ENCODE results near the gene MRPS15. TPM values are rescaled to one million over a fixed set of nuclear protein-coding genes. Genes with fewer than 3 reads are reported as not detected.

The MRPS15 gene
- total RNA-seq, 1 experiment from 2014 or later = 140 TPM

DNA sequence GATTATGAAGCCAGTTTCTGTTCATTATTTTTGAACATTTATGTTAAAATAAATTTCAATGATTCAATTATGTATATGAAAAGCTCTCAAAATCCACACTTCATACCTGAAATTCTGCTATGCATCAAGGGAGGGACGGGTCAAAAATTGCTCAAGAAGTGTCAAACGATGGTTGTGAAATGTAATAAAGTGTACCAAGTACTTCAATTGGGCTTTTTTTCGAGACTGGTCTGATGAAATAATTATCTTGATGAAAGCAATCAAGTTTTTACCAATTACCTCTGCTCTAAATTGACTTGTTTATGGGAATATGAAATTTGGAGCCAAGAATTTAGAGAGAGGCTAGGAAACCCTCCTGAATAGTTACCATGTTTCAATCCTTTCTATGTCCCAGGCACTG is 21.8 kb downstream of the MRPS15 start:
- Histone ChIP-seq H3K9me3 (ENCODE audit: low read depth, low read length, poor library complexity, severe bottlenecking) (no peaks in the 10 kb centered on the region), H3K4me3 (ENCODE audit: low read depth, low read length, poor library complexity, severe bottlenecking) (no peak overlapping the region), H3K4me1 (ENCODE audit: insufficient read depth, low read length, poor library complexity, severe bottlenecking) (no peaks in the 10 kb centered on the region), H3K27ac (ENCODE audit: low read depth, low read length, poor library complexity, severe bottlenecking) (no peak overlapping the region), H3K36me3 (ENCODE audit: insufficient read depth, low read length, poor library complexity, severe bottlenecking) (no peaks in the 10 kb centered on the region), H3K27me3 (replicated peaks; ENCODE audit: insufficient read depth, low read depth, low read length, poor library complexity) (no peaks in the 10 kb centered on the region)
- intact Hi-C loops (cut with micrococcal nuclease; ENCODE audit: unreplicated experiment) = no loop called here
- BruUV-seq (replicated peaks) = no TSS peak
- CTCF ChIA-PET = no interaction called here
- TF ChIP-seq EZH2 (IDR thresholded peaks at IDR 0.05; ENCODE audit: borderline replicate concordance, low read depth, low read length, poor library complexity, severe bottlenecking) (no peak), CTCF (conservative IDR thresholded peaks at IDR 0.05; ENCODE audit: low read depth, low read length) (no peak)
- POLR2A ChIA-PET (ENCODE audit: low non-redundant PET) = no interaction called here
- DNase-seq (ENCODE audit: low spot score) = no peak

GRCh38 chr1:36440646-36441045 is 23.5 kb downstream of the MRPS15 start:
- intact Hi-C loops (cut with micrococcal nuclease; ENCODE audit: unreplicated experiment) = no loop called here

GRCh38 chr1:36440044-36440443 is 24.1 kb downstream of the MRPS15 start:
- intact Hi-C loops (cut with micrococcal nuclease; ENCODE audit: unreplicated experiment) = no loop called here
- H3K9me3 ChIP-seq (ENCODE audit: low read depth, low read length, poor library complexity, severe bottlenecking) = no peaks in the 10 kb centered on the region
- no peaks in the 10 kb centered on the region for H3K27me3 ChIP-seq (replicated peaks; ENCODE audit: insufficient read depth, low read depth, low read length, poor library complexity)
- H3K4me3 ChIP-seq (ENCODE audit: low read depth, low read length, poor library complexity, severe bottlenecking) = no peak overlapping the region
- no peaks in the 10 kb centered on the region for H3K4me1 ChIP-seq (ENCODE audit: insufficient read depth, low read length, poor library complexity, severe bottlenecking)
- DNase-seq (ENCODE audit: low spot score) = no peak
- ChIA-PET POLR2A (ENCODE audit: low non-redundant PET) (no interaction called here), CTCF (no interaction called here)
- H3K27ac ChIP-seq (ENCODE audit: low read depth, low read length, poor library complexity, severe bottlenecking) = no peak overlapping the region
- BruUV-seq (replicated peaks) = no TSS peak
- no peak for TF ChIP-seq CTCF (conservative IDR thresholded peaks at IDR 0.05; ENCODE audit: low read depth, low read length)
- no peak for TF ChIP-seq EZH2 (IDR thresholded peaks at IDR 0.05; ENCODE audit: borderline replicate concordance, low read depth, low read length, poor library complexity, severe bottlenecking)
- no peaks in the 10 kb centered on the region for H3K36me3 ChIP-seq (ENCODE audit: insufficient read depth, low read length, poor library complexity, severe bottlenecking)

More at GRCh38 chr1:36440646-36441045, 23.5 kb downstream of the MRPS15 start:
- ChIA-PET POLR2A (ENCODE audit: low non-redundant PET) (interaction anchor here (0.6 kb wide), 1 partner anchor 33 kb away, joined by 3 read pairs; no protein-coding TSS in a partner anchor), CTCF (no interaction called here)
- no peak overlapping the region for H3K4me3 ChIP-seq (ENCODE audit: low read depth, low read length, poor library complexity, severe bottlenecking)
- TF ChIP-seq CTCF (conservative IDR thresholded peaks at IDR 0.05; ENCODE audit: low read depth, low read length) (no peak), EZH2 (IDR thresholded peaks at IDR 0.05; ENCODE audit: borderline replicate concordance, low read depth, low read length, poor library complexity, severe bottlenecking) (no peak)
- H3K27me3 ChIP-seq (replicated peaks; ENCODE audit: insufficient read depth, low read depth, low read length, poor library complexity) = no peaks in the 10 kb centered on the region
- DNase-seq (ENCODE audit: low spot score) = no peak
- no TSS peak for BruUV-seq (replicated peaks)
- no peaks in the 10 kb centered on the region for H3K9me3 ChIP-seq (ENCODE audit: low read depth, low read length, poor library complexity, severe bottlenecking)
- H3K27ac ChIP-seq (ENCODE audit: low read depth, low read length, poor library complexity, severe bottlenecking) = no peak overlapping the region
- H3K36me3 ChIP-seq (ENCODE audit: insufficient read depth, low read length, poor library complexity, severe bottlenecking) = no peaks in the 10 kb centered on the region
- H3K4me1 ChIP-seq (ENCODE audit: insufficient read depth, low read length, poor library complexity, severe bottlenecking) = no peaks in the 10 kb centered on the region
